ENCODE data around the gene LRRC4C. TPM values are rescaled to one million over a fixed set of nuclear protein-coding genes. Genes with fewer than 3 reads are reported as not detected.

Gene LRRC4C
- total RNA-seq, 2 donors from 2014 or later = 0.84 to 0.95 TPM

GRCh38 chr11:41461057-41461681, 1.7 kb upstream of the LRRC4C start:
- Mint-ChIP-seq H3K27ac (no peak overlapping the region), H3K9me3 (peaks cover 3% of the 10 kb centered on the region), H3K27me3 (ENCODE audit: insufficient read depth) (no peaks in the 10 kb centered on the region), H3K36me3 (ENCODE audit: low read depth) (no peaks in the 10 kb centered on the region), H3K4me1 (peaks cover 33% of the 10 kb centered on the region), H3K4me3 (no peak overlapping the region)
- no peaks in the 10 kb centered on the region for H3K4me1 ChIP-seq (ENCODE audit: control insufficient read depth, insufficient read depth, low read length)
- no peak overlapping the region for H3K4me3 ChIP-seq (ENCODE audit: low read length)
- H3K27me3 ChIP-seq (ENCODE audit: control insufficient read depth, insufficient read depth, low read length, poor library complexity, severe bottlenecking) = no peaks in the 10 kb centered on the region
- no peaks in the 10 kb centered on the region for H3K36me3 ChIP-seq (ENCODE audit: control insufficient read depth, insufficient read depth, low read length)
- H3K9me3 ChIP-seq (ENCODE audit: control insufficient read depth, low read length) = peaks cover 6% of the 10 kb centered on the region
- DNase-seq = no peak
- H3K9ac ChIP-seq (ENCODE audit: extremely low read depth, low read length, poor library complexity, severe bottlenecking) = no peak overlapping the region
- no peak overlapping the region for H3K27ac ChIP-seq (ENCODE audit: low read depth, low read length)
- TF ChIP-seq CTCF (conservative IDR thresholded peaks at IDR 0.05) = peak; percentile 90
- WGBS, 2 experiments (ENCODE audit: insufficient coverage in 1 of 2, insufficient read length in 1 of 2) = no CpG with 5 or more reads among the region's 1 CpG

- Mint-ChIP-seq H3K27me3 (ENCODE audit: insufficient read depth) (no peaks in the 10 kb centered on the region), H3K9me3 (peaks cover under 1% of the 10 kb centered on the region), H3K36me3 (ENCODE audit: low read depth) (no peaks in the 10 kb centered on the region), H3K4me3 (peak overlapping the region; percentile 22), H3K4me1 (peaks cover 38% of the 10 kb centered on the region), H3K27ac (no peak overlapping the region)
- DNase-seq = peak; percentile 46
- peaks cover 4% of the 10 kb centered on the region for H3K9me3 ChIP-seq (ENCODE audit: control insufficient read depth, low read length)
- H3K4me3 ChIP-seq (ENCODE audit: low read length) = no peak overlapping the region
- WGBS, 2 experiments (ENCODE audit: insufficient coverage in 1 of 2, insufficient read length in 1 of 2) = 72 to 85% methylated on average over 3 to 7 of the region's 7 CpGs
- H3K27me3 ChIP-seq (ENCODE audit: control insufficient read depth, insufficient read depth, low read length, poor library complexity, severe bottlenecking) = no peaks in the 10 kb centered on the region
- no peaks in the 10 kb centered on the region for H3K36me3 ChIP-seq (ENCODE audit: control insufficient read depth, insufficient read depth, low read length)
- no peak overlapping the region for H3K27ac ChIP-seq (ENCODE audit: low read depth, low read length)
- H3K9ac ChIP-seq (ENCODE audit: extremely low read depth, low read length, poor library complexity, severe bottlenecking) = no peak overlapping the region
- H3K4me1 ChIP-seq (ENCODE audit: control insufficient read depth, insufficient read depth, low read length) = no peaks in the 10 kb centered on the region
- no peak for TF ChIP-seq CTCF (conservative IDR thresholded peaks at IDR 0.05)
These were observed 811 bp downstream of the LRRC4C start for GRCh38 chr11:41458641-41459040.

- H3K27me3 ChIP-seq (ENCODE audit: control insufficient read depth, insufficient read depth, low read length, poor library complexity, severe bottlenecking) = no peaks in the 10 kb centered on the region
- H3K27ac Mint-ChIP-seq = no peak overlapping the region
- H3K4me3 Mint-ChIP-seq = no peak overlapping the region
- no peak for TF ChIP-seq CTCF (conservative IDR thresholded peaks at IDR 0.05)
- 46 to 80% methylated on average over 1 to 4 of the region's 4 CpGs for WGBS, 2 experiments (ENCODE audit: insufficient coverage in 1 of 2, insufficient read length in 1 of 2)
- no peaks in the 10 kb centered on the region for H3K9me3 Mint-ChIP-seq
- H3K4me1 Mint-ChIP-seq = peaks cover 38% of the 10 kb centered on the region
- no peak overlapping the region for H3K4me3 ChIP-seq (ENCODE audit: low read length)
- H3K36me3 ChIP-seq (ENCODE audit: control insufficient read depth, insufficient read depth, low read length) = no peaks in the 10 kb centered on the region
- no peaks in the 10 kb centered on the region for H3K9me3 ChIP-seq (ENCODE audit: control insufficient read depth, low read length)
- no peaks in the 10 kb centered on the region for H3K4me1 ChIP-seq (ENCODE audit: control insufficient read depth, insufficient read depth, low read length)
- DNase-seq = no peak
- H3K27me3 Mint-ChIP-seq (ENCODE audit: insufficient read depth) = no peaks in the 10 kb centered on the region
- no peak overlapping the region for H3K27ac ChIP-seq (ENCODE audit: low read depth, low read length)
- H3K9ac ChIP-seq (ENCODE audit: extremely low read depth, low read length, poor library complexity, severe bottlenecking) = no peak overlapping the region
- H3K36me3 Mint-ChIP-seq (ENCODE audit: low read depth) = no peaks in the 10 kb centered on the region
These were observed 1.3 kb downstream of the LRRC4C start for GRCh38 chr11:41458154-41458553.

Data from endodermal cell (in vitro differentiated cells).